NCI-H2171 (cell line): ENCODE results near the gene NXN.
"Not testable (repeated sequence)": the region's sequence is repeated elsewhere in the genome, so short reads cannot be mapped to it uniquely, and the experiment has no call there.

Experiments used
- DNase-seq: peaks from one replicate; lab custom pipeline; 2025; lab: John Stamatoyannopoulos, UW

Gene NXN

DNA sequence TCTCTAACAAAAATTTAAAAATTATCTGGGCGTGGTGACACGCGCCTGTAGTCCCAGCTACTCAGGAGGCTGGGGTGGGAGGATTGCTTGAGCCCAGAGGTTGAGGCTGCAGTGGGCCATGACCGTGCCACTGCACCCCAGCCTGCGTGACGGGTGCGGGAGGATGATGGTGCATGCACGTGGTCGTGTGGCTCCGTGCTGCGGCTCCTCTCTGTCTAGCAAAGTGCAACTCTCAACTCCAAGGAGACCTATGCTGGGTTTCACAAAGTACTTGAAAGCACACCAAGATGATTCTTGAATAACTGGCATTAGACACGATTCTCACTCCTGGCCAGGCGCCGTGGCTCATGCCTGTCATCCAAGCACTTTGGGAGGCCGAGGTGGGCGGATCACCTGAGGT, 25.8 kb downstream of the NXN start:
- DNase-seq, result no peak

DNA sequence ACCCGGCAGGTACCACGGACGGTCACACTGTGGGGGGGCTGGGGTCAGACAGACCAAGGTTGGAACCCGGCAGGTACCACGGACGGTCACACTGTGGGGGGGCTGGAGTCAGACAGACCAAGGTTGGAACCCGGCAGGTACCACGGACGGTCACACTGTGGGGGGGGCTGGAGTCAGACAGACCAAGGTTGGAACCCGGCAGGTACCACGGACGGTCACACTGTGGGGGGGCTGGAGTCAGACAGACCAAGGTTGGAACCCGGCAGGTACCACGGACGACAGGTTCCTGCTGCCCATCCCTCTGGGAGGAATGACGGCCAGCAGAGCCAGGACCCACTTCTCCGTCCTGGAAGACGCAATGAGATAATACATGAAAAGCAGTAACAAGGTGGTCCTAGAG, 27.0 kb downstream of the NXN start:
- not testable (repeated sequence) for DNase-seq

DNA sequence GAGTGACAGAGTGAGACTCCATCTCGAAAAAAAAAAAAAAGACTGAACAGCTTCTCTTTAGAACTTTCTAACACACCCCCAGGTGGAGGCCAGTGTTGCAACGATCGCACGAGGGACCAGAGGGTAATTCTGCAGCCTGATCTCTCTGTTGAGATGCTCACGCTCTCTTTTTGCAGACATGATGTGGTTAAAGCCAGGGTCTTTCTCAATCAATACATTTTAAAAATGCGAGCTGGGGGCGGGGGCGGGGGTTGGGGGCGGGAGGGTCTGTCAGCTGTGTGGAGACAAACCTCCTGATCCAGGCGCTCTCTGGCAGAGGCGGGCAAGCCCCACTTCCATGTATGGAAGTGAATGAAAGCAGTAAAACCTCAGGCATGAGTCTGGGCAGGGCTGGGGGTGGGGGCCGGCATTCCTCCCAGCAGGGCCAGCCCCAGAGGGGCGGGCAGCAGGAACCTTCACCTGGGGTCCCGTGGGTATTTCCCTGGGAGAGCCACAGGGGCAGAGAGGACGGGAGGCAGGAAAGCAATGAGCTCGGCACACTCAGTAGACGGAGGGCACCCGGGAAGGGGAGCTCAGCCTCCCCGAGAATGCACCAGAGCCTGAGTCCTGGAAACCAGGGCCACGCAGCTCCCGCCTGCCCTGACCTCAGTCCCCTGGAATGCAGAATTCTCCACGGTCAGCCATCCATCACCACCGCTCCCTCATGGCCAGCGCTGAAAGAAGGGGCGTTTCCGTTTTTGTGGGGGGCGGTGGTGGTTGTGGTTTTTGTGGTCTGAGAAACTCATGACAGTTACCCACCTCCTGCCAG, 28.0 kb downstream of the NXN start:
- DNase-seq, result no peak

DNA sequence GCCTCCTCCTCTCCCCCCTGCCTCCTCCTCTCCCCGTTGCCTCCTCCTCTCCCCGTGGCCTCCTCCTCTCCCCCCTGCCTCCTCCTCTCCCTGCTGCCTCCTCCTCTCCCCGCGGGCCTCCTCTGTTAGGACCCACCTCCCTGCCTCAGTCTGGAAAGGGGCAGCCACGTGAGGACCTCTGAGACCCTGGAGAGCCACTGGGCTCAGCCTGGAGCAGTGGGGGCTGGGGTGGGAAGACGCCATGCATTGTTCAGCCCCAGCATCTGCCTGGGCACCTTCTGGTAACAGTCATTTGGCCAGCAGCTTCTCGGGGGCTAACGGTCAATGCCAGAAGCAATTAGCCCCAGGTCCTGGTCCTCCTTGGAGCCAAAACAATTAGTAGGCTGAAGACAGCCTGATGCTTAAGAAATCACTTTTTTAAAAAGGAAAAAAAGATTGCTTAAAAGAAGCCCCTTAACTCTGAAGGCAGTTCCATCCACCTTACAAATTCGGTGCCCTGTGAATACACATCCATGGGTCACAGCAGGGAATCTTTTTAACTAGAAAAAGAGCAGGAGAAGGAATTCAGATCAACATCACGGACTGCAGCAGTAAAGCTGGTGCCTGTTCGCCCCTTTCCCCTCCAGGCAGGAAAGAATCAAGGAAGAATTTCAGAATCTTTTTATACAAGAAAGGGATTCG, 29.8 kb downstream of the NXN start:
- no peak for DNase-seq

DNA sequence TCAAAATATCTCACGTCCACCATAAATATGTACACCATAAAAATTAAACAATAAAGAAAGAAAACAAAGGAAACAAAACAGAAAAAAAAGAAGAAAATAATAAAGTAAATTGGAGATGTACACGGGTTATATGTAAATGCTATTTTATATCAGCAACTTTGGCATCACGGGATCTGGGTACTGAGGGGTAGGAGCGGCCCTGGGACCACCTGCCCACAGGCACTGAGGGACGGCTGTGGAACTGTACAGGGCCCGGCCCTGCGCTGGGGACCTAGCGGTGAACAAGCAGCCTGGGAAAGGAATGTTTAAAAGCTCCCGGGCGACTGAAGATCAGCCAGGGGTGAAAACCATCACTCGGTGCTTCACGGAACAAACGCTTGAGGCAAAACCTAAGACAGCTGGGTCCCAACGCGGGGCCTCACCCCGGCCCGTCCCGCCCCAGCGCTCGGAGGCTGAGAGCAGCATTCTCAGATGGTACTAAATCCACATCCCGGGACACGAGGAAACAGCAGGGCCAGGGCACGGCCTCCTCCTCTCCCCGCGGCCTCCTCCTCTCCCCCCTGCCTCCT, 31.2 kb downstream of the NXN start:
- no peak for DNase-seq

DNA sequence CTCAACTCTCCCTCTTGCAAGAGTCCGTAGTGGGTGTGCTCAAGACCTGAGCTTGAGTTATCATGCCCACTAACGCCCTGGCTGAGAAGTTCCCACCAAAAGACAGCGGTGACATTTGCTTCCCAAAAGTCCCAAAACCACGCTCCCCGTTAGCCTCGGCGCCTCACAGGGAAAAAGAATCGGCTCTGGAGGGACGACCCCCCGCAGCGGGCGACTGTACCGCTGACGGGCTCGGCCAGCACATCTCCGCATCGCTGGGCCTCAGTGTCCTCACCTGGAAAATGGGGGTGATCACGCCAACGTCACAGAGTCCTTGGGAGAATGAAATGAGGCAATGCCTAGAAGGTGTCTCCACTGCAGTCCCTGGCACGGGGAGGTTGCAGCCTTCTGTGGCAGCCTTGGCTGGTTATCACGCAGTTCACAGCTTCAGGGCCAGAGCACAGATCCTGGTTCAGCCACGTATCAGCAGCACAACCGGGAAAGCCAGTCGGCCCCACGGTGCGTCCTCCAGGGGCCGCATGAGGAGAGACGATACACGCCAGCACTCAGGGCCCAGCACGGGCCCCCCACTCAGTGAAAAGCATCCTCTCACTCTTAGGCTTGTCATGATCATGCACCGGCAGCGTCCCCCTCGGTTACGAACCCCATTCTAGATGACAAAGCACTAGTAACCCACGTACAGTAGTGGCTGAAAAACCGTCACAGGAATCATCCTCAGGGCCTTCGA, 32.9 kb downstream of the NXN start:
- DNase-seq, result no peak

DNA sequence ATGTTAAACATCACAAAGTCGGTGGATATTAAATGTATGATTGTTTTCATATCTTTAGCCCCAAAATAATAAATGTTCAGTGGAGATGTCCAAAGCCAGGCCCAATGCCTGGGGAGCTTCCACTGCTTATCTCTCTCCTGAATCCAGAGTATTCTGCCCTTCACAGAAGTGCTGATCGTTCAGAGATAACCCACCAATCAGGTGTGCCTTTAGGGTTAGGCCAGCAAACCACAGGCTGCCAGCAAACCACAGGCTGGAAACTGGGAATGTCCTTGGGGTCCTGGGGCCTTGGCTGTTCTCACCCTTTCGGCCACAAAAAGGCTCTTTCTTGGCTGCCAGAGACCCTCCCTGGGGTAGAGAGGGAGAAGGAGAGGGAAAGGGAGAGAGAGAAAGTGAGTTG, 33.9 kb downstream of the NXN start:
- DNase-seq, result no peak

DNA sequence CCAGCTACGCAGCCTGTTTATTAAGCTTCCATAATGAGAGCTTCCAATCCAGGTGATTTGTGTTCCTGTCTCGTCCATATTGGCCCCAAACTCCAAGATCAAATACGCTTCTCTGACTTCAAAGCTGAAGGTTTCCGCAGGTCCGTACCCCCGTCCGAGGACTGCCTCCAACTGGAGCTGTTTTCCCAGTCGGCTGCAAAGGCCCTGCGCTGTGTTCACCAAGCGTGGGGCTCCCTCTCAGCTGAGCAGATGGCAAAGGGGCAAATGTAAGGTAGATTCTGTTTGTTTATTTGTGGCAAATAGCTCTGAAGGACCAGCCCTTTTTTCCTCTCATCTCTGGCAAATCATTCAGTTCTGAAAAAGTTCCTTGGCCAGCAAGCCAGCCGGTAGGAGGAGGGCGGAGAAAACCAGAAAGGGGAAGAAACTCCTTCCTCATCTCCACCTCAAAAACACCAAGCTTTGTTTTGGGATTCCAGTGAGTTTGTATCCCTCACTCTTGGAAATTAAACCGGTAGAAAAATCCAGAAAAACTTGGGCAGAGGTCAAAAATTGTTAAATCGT, 35.2 kb downstream of the NXN start:
- DNase-seq, result no peak

DNA sequence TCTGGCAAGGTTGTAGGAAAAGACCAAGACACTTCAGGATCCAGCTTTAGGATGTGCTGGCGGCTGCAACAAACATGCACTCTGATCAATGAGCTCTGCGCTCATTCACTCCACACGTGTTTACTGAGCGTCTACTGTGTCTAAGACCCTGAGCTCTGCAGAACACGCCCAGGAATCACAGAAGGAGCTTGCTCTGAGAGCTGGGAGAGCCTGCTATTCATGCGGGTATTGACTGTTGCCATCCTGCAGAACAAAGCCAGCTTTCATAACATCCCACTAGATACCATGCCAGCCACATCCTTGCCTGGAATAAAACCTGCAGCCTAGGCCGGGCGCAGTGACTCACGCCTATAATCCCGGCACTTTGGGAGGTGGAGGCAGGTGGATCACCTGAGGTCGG, 44.1 kb downstream of the NXN start:
- no peak for DNase-seq

DNA sequence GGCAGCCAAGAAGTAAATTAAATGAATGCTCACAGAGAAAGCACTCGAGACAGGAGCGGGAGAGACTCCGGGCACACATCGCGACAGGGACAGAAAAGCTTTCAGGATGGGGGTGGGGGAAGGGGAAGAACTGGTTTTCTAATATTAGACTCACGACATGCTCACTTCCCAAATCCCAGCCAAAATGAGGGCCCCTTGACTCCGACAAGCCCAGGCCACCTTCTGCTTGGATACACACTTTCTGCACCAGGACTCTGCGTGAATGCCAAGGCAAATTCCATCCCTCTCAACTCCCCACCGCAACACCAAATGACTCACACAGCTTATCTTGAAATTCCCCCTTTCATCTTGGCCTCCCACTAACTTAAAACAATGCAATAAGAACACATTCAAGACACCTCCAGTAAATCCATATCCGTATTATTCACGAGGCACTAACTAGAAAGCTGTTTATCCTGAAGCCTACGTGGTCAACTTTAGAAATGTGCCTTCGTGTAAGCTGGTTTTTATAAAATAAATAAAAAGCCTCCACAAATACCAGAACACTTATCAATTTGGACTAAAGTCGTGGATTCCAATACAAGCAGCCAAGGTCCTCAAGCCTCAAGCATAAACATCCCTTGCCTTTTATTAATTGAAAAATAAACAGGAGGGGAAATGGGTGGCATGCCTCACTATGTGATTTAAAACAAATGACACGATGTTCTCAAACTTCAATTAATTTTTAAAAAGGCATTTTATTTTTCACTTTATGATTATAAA, 46.1 kb downstream of the NXN start:
- no peak for DNase-seq

DNA sequence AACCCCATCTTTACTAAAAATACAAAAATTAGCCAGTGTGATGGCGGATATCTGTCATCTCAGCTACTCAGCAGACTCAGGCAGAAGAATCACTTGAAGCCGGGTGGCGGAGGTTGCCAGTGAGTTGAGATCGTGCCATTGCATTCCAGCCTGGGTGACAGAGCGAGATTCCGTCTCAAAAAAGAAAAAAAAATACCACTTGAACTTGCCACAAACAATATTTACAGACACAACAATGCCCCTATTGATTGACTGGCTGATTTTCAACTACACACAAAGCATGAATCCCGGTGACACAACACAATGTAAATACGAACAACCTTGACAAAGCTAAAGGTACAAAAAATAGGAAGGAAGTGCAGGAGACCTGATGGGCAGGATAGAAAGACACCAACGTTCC, 49.3 kb downstream of the NXN start:
- no peak for DNase-seq

DNA sequence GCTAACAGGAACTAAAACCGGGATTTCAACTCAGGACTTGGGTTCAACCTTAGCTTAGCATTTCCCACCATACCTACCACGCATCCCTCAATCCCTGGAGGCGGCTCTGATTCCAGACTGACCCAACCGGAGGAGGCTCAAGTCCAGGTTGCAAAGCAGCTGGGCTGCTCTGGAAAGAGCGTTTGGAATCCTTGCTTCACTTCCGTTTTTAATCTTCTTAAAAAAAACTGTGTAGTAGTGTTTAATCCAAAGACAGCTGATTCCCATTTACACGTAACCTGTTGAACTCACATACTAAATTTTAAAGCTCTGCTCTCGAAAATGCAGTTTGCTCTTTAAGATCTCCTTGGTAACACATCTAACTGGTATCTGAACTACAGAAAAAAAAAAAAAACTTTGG, 50.0 kb downstream of the NXN start:
- DNase-seq, result no peak

DNA sequence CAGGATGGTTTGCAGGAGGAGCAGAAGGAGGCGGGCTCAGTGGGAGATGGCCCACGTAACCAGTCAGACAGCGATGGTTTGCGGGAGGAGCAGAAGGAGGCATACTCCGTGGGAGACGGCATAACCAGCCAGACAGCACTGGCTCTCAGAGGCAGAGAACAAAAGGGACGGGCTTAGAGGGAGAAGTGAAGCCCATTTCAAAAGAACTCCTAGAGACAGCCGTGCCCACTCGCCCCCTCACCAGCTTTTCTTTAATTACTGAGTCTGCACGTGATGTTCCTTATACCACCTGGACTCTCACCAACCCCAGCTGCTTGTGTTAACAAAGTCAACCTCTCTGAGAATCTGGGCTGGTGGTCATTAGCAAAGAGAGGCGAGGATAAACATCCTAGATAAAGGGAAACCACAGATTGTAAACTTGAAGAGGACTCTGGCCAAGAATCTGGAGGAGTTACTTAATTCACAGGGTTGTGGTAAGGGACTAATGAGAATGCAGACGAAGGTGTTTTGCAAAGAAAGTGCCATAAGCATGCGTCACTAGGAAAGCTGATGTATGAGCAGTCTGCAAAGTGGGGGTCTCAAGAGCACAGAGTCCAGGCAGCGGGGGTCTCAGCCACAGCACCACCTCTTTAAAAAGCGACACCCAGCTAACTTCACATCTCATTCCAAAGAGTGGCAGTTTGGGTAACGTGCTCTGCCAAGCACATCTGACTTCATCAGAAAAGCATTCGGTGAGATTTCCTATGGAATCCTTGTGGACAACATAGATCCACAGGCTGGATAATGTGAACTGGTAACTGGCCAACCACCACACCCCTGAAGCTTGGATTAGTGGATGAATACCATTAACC, 51.7 kb downstream of the NXN start:
- DNase-seq, result peak; percentile 55

DNA sequence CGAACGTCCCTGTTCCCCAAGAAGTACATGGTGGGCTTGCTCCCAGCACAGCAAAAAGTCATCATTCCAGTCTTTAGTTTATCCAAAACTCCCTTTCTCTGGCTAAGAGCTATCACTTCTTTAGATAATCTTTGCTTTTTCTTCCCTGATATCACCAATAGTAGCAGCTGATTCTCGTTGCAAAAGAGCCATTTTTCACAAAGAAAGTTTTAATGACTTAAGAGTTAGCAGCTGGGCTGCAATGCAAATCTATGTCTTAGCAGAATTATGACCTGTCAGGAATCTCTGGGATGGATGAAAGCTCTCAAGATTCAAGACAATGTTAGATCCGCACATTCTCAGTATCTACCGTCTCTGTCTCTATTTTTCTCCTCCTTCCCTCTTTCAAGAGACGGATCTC, 53.8 kb downstream of the NXN start:
- no peak for DNase-seq

DNA sequence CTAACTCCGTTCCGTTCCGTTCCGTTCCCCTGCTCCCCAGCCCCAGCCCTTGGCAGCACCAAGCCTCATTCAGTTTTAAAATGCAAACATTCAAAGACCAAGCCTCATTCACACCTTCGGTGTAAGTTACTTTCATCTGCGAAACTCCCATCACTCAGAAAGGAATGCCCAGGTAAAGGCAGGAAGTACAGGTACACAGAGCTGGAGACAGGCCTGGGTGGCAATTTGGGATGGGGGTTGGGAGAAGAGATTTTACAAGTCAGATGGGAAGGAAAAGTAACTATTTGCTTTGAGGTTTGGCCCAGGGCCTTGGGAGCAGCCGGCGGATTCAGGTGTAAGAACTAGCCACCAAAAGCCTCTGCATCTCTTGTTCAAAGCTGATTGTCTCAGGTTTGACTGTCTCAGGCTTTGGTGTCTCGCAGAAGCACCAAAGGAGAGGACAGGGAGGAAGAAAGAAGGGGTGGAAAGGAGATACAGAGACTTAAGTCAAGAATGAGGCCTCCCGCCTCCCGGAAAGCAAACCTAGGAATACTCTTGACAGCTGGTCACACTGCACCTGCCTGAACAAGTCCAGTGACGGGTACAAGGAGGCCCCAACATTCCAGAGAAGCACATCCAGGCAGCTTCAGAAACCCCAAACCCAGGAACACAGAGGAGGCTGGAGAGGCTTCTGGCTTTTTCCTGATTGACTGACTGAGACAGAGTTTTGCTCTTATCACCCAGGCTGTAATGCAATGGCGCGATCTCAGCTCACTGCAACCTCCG, 54.7 kb downstream of the NXN start:
- DNase-seq, result peak; percentile 50

DNA sequence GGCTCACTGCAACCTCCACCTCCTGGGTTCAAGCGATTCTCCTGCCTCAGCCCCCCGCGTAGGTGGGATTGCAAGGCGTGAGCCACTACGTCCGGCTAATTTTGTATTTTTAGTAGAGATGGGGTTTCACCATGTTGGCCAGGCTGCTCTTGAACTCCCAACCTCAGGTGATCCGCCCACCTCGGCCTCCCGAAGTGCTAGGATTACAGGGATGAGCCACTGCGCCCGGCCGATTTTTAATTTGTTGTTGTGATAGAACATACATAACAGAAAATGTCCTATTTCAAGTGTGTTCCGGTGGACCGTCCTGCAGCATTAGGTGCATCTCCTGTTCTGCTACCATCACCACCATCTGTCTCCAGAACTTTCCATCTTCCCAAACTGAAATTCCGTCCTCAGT, 55.3 kb downstream of the NXN start:
- DNase-seq, result not testable (repeated sequence)

DNA sequence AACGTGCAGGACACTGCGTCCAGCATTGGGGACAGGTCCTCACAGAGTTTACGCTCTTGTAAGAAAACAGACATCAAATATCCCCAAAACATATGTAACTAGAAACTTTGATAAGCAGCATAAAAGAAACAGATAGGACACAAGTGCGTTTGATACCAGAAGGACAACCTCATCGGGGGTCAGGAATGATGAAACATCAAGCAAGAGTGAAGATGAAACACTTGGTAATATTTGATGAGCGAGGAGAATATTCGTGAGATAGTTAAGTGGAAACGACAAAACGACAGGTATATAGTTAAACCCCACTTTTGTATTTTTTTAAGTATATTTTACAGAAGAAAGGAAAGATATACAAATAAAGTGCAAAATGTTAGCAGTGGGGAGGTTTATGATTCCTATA, 55.9 kb downstream of the NXN start:
- no peak for DNase-seq

DNA sequence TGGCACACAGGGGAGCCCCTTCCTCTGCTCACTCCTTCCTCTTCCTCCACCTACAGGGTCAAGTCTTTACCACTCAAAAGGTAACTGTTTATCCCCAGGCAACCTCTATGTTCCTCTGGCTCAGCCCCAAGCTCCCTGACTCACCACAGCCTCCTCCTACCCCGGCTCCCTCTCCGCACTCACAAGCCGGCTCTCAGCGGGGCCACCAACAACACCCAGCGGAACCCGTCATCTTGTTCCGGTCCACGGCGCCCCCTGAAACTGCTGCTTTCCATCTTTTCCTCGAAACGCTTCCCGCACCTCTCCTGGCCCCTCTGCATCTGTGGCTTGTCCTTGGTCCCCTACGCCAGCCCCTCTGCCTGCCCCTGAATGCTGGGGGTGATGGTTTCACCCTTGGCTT, 58.4 kb downstream of the NXN start:
- DNase-seq, result no peak

DNA sequence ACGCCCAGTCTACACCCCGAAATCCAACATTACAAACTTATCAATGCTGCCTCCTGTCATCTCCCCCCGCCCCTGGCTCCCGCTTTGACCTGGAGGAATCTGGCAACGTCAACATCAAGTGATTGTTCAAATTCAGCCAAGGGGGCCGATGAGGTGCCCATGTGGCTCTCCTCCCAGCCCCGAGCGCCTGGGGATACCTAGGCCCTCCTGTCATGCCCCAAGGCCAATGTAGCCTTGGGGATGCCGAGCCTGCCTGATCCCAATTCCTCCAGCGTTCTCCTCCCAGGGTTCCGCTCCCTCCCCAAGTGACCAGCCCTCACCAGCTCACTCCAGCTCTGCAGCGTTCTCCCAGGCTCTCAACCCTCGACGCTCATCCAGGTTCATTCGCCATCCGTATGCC, 59.4 kb downstream of the NXN start:
- DNase-seq, result no peak
